Lower leg skin (tissue), 3 donors: ENCODE results near the gene ASIC3.

Experiments used
- CTCF ChIP-seq, 3 donors: fragments of 450-650 bp; IDR thresholded peaks; one replicate each; pipeline ENCODE4 v1.5.1; 2016; ENCODE audit warnings: antibody characterized with exemption in 3 of 3, mild to moderate bottlenecking in 3 of 3, moderate library complexity in 2 of 3
- POLR2A ChIP-seq, 2 donors: fragments of 450-650 bp; IDR thresholded peaks; one replicate each; pipeline ENCODE4 v1.6.1; 2016 to 2017; ENCODE audit warnings: antibody characterized with exemption in 2 of 2, mild to moderate bottlenecking in 1 of 2, moderate library complexity in 1 of 2

- TF ChIP-seq CTCF (IDR thresholded peaks at IDR 0.05) (no peak), POLR2A (IDR thresholded peaks at IDR 0.05) (no peak)
Measured at GRCh38 chr7:151081170-151082101, 33.1 kb downstream of the ASIC3 start.
